ENCODE data around the gene ATP7B. TPM values are rescaled to one million over a fixed set of nuclear protein-coding genes. Genes with fewer than 3 reads are reported as not detected.

The ATP7B gene
- total RNA-seq: 1 to 10 TPM; 9.7 to 9.8 TPM
- polyA plus RNA-seq: 1 to 10 TPM in 1 of 2 donors, under 1 TPM in 1; 0.75 to 3.0 TPM
- long read RNA-seq, donor 1, partial matches to known transcripts: 5 of 6 reads
- long read RNA-seq, donor 1, other reads (novel, unspliced or antisense): 1 of 6 reads
- long read RNA-seq, donor 2, partial matches to known transcripts: 2 of 2 reads
- long read RNA-seq, donor 2, other reads (novel, unspliced or antisense): 0 of 2 reads

DNA sequence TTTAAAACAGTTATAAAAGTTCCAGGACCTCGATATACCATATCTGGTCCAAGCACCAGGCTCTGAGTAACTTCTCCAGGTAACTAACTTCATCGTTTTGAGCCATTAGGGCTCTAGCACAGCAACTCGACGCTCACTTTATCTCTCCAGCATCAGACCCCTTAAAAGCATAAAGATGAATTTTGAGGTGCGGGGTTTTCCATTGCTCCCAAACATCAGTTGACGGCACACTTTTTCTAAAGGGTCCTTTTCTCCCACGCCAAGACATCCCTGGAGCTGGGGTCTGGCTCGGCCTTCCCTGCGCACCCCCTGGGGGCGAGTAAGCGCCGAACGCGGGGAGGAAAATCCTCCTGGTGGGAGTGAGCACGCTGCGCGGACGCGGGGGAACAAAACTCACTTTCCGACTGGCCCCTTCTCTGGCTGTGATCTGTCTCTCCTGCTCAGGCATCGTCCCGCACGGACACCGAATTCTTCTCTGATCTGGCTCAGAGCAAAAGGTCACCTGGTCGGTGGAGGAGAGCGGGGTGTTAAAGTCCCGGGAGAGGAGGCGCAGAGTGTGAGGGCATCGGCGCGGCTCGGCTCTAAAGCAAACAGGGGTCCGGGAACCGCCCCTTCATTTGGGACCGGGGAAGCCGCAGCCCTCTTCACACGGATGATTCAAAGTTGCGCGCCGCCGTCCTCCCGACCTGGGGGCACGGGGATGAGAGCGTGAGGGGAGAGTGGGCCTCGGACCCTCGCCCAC is at the start of gene ATP7B:
ATP7B (minus strand) TSS at position 561 of the 742 bp plus-strand sequence; CDS start at position 448, 113 bp downstream.
- H3K4me1 ChIP-seq (ENCODE audit: control insufficient read depth in 1 of 2, insufficient read depth in 2 of 2, low read length in 2 of 2): no peaks in the 10 kb centered on the region
- H3K9me3 ChIP-seq (ENCODE audit: control insufficient read depth, low read length): no peaks in the 10 kb centered on the region
- intact Hi-C loops (cut with DNase I): loop anchor here in 1 of 2 donors (10.0 kb wide), 2 partner anchors 196 to 444 kb away; partner anchors contain the start of genes CKAP2 and VPS36
- ATAC-seq (ENCODE audit: low FRiP score) (peak; percentile 67), DNase-seq (peak in 1 of 2 donors; percentile 55)
- H3K36me3 ChIP-seq (ENCODE audit: control insufficient read depth in 1 of 2, insufficient read depth in 2 of 2, low read length in 1 of 2): no peaks in the 10 kb centered on the region
- no peak within 1 kb of the TSS for H3K27ac ChIP-seq (ENCODE audit: low read depth in 1 of 2, low read length in 2 of 2)
- H3K4me3 ChIP-seq (ENCODE audit: low read length in 2 of 2): peak within 1 kb of the TSS; percentile 96 to 99
- H3K27me3 ChIP-seq (ENCODE audit: control insufficient read depth in 1 of 2, insufficient read depth in 2 of 2, low read length in 1 of 2): no peaks in the 10 kb centered on the region
- 3 to 4% methylated on average over 44 to 46 of the region's 46 CpGs for whole genome bisulfite sequencing, 2 donors

DNA sequence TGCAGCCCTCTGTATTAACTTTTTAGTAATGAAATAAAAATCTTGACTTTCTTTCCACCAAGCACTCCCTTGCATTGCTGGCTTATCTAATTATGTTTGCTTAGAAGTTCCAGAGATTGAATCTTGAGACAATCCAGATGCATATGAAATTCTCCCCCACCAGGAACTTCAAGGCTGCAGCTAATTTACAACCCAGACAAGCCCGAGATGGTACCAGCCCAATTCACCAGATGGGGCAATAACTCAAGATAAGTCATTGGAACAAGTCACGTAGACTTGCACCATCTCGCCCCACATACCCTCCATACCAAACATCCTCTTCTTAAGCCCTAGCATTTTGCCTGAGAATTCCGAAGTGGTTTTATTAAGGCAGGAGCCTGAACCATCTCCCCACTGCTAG is 42.2 kb upstream of the ATP7B start:
- peaks cover 1% of the 10 kb centered on the region for H3K9me3 ChIP-seq (ENCODE audit: control insufficient read depth, low read length)
- intact Hi-C loops (cut with DNase I): no loop called here
- H3K27me3 ChIP-seq (ENCODE audit: control insufficient read depth in 1 of 2, insufficient read depth in 2 of 2, low read length in 1 of 2): no peaks in the 10 kb centered on the region
- no peak for ATAC-seq (ENCODE audit: low FRiP score)
- H3K36me3 ChIP-seq (ENCODE audit: control insufficient read depth in 1 of 2, insufficient read depth in 2 of 2, low read length in 1 of 2): no peaks in the 10 kb centered on the region
- no peak overlapping the region for H3K4me3 ChIP-seq (ENCODE audit: low read length in 2 of 2)
- WGBS, 2 donors: 73 to 80% methylated on average over 4 of the region's 4 CpGs
- H3K27ac ChIP-seq (ENCODE audit: low read depth in 1 of 2, low read length in 2 of 2): no peak overlapping the region
- DNase-seq: no peak
- no peaks in the 10 kb centered on the region for H3K4me1 ChIP-seq (ENCODE audit: control insufficient read depth in 1 of 2, insufficient read depth in 2 of 2, low read length in 2 of 2)

DNA sequence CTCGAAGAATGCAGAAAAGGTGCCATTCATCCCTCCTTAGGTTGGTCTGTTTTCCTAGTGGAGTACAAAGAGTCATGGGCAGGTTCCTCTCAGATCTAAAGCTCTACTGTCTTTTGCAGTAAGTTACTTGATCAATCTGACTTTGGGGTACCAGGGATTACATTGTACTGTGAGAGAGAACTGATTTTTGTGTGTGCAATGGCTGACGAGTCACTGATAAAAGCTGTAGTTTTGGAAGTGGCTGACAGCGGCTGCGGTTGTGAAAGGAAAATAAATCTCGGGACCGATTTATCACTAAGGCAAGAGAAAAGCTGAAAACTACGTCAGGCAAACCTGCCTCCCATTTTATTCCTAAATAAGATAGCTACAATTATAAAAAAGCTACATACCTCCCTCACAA is 40.1 kb upstream of the ATP7B start:
- H3K4me3 ChIP-seq (ENCODE audit: low read length in 2 of 2): no peak overlapping the region
- intact Hi-C loops (cut with DNase I): no loop called here
- no peaks in the 10 kb centered on the region for H3K27me3 ChIP-seq (ENCODE audit: control insufficient read depth in 1 of 2, insufficient read depth in 2 of 2, low read length in 1 of 2)
- WGBS, 2 donors: 62 to 66% methylated on average over 7 of the region's 7 CpGs
- H3K9me3 ChIP-seq (ENCODE audit: control insufficient read depth, low read length): peaks cover 1% of the 10 kb centered on the region
- no peak for DNase-seq
- H3K27ac ChIP-seq (ENCODE audit: low read depth in 1 of 2, low read length in 2 of 2): no peak overlapping the region
- ATAC-seq (ENCODE audit: low FRiP score): no peak
- no peaks in the 10 kb centered on the region for H3K36me3 ChIP-seq (ENCODE audit: control insufficient read depth in 1 of 2, insufficient read depth in 2 of 2, low read length in 1 of 2)
- H3K4me1 ChIP-seq (ENCODE audit: control insufficient read depth in 1 of 2, insufficient read depth in 2 of 2, low read length in 2 of 2): no peaks in the 10 kb centered on the region

DNA sequence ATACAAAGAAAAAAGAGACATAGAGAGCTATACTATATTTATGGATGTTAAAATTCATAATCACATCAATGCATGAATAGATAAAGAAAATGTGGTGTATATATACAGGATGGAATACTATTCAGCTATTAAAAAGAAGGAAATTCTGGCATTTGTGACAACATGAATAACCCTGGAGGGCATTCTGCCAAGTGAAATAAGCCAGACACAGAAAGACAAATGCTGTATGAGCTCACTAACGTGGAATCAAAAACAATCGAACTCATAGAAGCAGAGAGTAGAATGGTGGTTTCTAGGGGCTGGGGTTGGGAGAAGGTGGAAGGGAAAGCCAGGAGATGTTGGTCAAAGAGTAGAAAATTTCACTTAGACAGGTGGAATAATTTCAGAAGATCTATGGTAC is 37.3 kb upstream of the ATP7B start:
- no peak overlapping the region for H3K27ac ChIP-seq (ENCODE audit: low read depth in 1 of 2, low read length in 2 of 2)
- H3K36me3 ChIP-seq (ENCODE audit: control insufficient read depth in 1 of 2, insufficient read depth in 2 of 2, low read length in 1 of 2): no peaks in the 10 kb centered on the region
- WGBS, 2 donors: 8 to 12% methylated on average over 2 of the region's 2 CpGs
- no peaks in the 10 kb centered on the region for H3K4me1 ChIP-seq (ENCODE audit: control insufficient read depth in 1 of 2, insufficient read depth in 2 of 2, low read length in 2 of 2)
- H3K9me3 ChIP-seq (ENCODE audit: control insufficient read depth, low read length): no peaks in the 10 kb centered on the region
- DNase-seq (no peak), ATAC-seq (ENCODE audit: low FRiP score) (no peak)
- H3K27me3 ChIP-seq (ENCODE audit: control insufficient read depth in 1 of 2, insufficient read depth in 2 of 2, low read length in 1 of 2): no peaks in the 10 kb centered on the region
- intact Hi-C loops (cut with DNase I): no loop called here
- no peak overlapping the region for H3K4me3 ChIP-seq (ENCODE audit: low read length in 2 of 2)

DNA sequence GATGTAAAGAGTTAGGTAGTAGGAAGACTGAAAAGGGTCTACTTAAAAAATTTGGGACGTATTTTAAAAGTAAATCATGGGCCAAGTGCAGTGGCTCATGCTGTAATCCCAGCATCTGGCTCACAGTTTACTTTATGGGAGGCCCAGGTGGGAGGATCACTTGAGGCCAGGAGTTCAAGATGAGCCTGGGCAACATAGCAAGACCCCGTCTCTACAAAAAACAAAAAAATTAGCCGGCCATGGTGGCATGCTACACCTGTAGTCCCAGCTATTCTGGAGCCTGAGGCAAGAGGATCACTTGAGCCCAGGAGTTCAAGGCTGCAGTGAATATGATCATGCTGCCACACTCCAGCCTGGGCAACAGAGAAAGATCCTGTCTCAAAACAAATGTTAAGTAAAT is 36.2 kb upstream of the ATP7B start:
- WGBS, 2 donors: 91 to 94% methylated on average over 3 of the region's 3 CpGs
- DNase-seq: no peak
- Histone ChIP-seq H3K27me3 (ENCODE audit: control insufficient read depth in 1 of 2, insufficient read depth in 2 of 2, low read length in 1 of 2) (no peaks in the 10 kb centered on the region), H3K27ac (ENCODE audit: low read depth in 1 of 2, low read length in 2 of 2) (no peak overlapping the region), H3K4me1 (ENCODE audit: control insufficient read depth in 1 of 2, insufficient read depth in 2 of 2, low read length in 2 of 2) (no peaks in the 10 kb centered on the region), H3K9me3 (ENCODE audit: control insufficient read depth, low read length) (no peaks in the 10 kb centered on the region), H3K36me3 (ENCODE audit: control insufficient read depth in 1 of 2, insufficient read depth in 2 of 2, low read length in 1 of 2) (no peaks in the 10 kb centered on the region), H3K4me3 (ENCODE audit: low read length in 2 of 2) (no peak overlapping the region)
- intact Hi-C loops (cut with DNase I): no loop called here
- ATAC-seq (ENCODE audit: low FRiP score): no peak

DNA sequence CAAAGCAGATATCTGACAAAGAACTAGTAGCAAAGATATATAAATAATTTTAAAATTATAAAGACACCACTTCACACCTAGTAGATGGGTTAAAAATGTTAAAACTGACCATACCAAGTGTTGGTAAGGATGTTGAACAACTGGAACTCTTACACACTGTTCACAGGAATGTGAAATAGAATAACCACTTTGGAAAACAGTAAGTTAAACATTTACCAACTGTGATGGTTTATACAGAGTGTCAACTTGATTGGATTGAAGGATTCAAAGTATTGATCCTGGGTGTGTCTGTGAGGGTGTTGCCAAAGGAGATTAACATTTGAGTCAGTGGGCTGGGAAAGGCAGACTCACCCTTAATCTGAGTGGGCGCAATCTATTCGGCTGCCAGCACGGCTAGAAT is 32.4 kb upstream of the ATP7B start:
- no peak overlapping the region for H3K27ac ChIP-seq (ENCODE audit: low read depth in 1 of 2, low read length in 2 of 2)
- ATAC-seq (ENCODE audit: low FRiP score) (no peak), DNase-seq (no peak)
- 93 to 98% methylated on average over 3 of the region's 3 CpGs for WGBS, 2 donors
- intact Hi-C loops (cut with DNase I): no loop called here
- H3K27me3 ChIP-seq (ENCODE audit: control insufficient read depth in 1 of 2, insufficient read depth in 2 of 2, low read length in 1 of 2): no peaks in the 10 kb centered on the region
- H3K9me3 ChIP-seq (ENCODE audit: control insufficient read depth, low read length): no peaks in the 10 kb centered on the region
- no peaks in the 10 kb centered on the region for H3K36me3 ChIP-seq (ENCODE audit: control insufficient read depth in 1 of 2, insufficient read depth in 2 of 2, low read length in 1 of 2)
- H3K4me3 ChIP-seq (ENCODE audit: low read length in 2 of 2): no peak overlapping the region
- no peaks in the 10 kb centered on the region for H3K4me1 ChIP-seq (ENCODE audit: control insufficient read depth in 1 of 2, insufficient read depth in 2 of 2, low read length in 2 of 2)

DNA sequence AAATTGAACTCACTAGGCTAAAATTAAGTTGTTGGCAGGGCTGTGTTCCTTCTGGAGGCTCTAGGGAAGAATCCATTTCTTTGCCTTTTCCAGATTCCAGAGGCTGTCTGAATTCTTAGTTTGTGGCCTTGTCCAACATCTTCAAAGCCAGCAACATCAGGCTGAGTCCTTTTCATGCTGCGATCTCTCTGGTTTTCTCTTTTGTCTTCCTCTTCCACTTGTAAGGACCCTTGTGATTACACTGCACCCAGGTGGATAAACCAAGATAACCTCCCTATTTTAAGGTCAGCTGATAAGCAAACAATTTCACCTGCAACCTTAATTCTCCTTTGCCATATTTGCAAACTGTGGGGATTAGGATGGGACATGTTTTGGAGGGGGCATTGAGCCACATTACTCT is 24.8 kb upstream of the ATP7B start:
- no peak for DNase-seq
- ATAC-seq (ENCODE audit: low FRiP score): no peak

DNA sequence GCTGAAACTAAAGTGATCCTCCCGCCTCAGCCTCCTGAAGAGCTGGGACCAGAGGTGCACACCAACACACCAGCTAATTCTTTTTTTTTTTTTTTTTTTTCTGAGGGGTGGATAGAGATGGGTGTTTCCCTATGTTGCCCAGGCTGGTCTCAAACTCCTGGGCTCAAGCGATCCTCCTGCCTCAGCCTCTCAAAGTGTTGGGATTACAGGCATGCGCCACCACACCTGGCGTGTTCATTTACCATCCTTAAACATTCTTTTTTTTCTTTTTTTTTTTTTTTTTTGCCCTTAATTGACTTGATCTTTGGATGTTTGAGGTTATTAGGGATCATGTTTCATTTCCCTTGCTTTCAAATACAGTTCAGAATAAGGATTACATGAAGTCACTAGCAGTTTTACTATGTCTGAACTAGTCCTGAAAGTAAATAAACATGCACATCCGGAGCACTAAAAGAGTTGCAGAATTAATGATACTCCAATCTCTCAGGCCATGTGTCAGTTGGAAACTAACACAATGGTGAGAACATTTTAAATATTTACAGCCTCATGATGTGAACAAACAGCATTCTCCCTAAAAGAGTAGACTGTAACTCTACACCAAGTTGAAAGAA is 23.5 kb upstream of the ATP7B start:
- intact Hi-C loops (cut with DNase I): no loop called here
- no peaks in the 10 kb centered on the region for H3K36me3 ChIP-seq (ENCODE audit: control insufficient read depth in 1 of 2, insufficient read depth in 2 of 2, low read length in 1 of 2)
- peaks cover under 1% of the 10 kb centered on the region for H3K9me3 ChIP-seq (ENCODE audit: control insufficient read depth, low read length)
- ATAC-seq (ENCODE audit: low FRiP score): no peak
- DNase-seq: no peak
- WGBS, 2 donors: 77 to 79% methylated on average over 5 of the region's 5 CpGs
- no peaks in the 10 kb centered on the region for H3K4me1 ChIP-seq (ENCODE audit: control insufficient read depth in 1 of 2, insufficient read depth in 2 of 2, low read length in 2 of 2)
- no peak overlapping the region for H3K4me3 ChIP-seq (ENCODE audit: low read length in 2 of 2)
- no peaks in the 10 kb centered on the region for H3K27me3 ChIP-seq (ENCODE audit: control insufficient read depth in 1 of 2, insufficient read depth in 2 of 2, low read length in 1 of 2)
- no peak overlapping the region for H3K27ac ChIP-seq (ENCODE audit: low read depth in 1 of 2, low read length in 2 of 2)

More for the DNA sequence above, 24.8 kb upstream of the ATP7B start:
- 90 to 95% methylated on average over 1 of the region's 1 CpG for WGBS, 2 donors
- Histone ChIP-seq H3K4me3 (ENCODE audit: low read length in 2 of 2) (no peak overlapping the region), H3K9me3 (ENCODE audit: control insufficient read depth, low read length) (no peaks in the 10 kb centered on the region), H3K4me1 (ENCODE audit: control insufficient read depth in 1 of 2, insufficient read depth in 2 of 2, low read length in 2 of 2) (no peaks in the 10 kb centered on the region), H3K36me3 (ENCODE audit: control insufficient read depth in 1 of 2, insufficient read depth in 2 of 2, low read length in 1 of 2) (no peaks in the 10 kb centered on the region), H3K27ac (ENCODE audit: low read depth in 1 of 2, low read length in 2 of 2) (no peak overlapping the region), H3K27me3 (ENCODE audit: control insufficient read depth in 1 of 2, insufficient read depth in 2 of 2, low read length in 1 of 2) (no peaks in the 10 kb centered on the region)
- intact Hi-C loops (cut with DNase I): no loop called here
